Measurements from ENCODE around the gene PLCXD1.
"Not testable (repeated sequence)": the region's sequence is repeated elsewhere in the genome, so short reads cannot be mapped to it uniquely, and the experiment has no call there.

The PLCXD1 gene

GRCh38 chrX:318068-318738 is 37.0 kb downstream of the PLCXD1 start:
- peak; percentile 96 to 99 for DNase-seq

GRCh38 chrX:318739-319578 is 37.8 kb downstream of the PLCXD1 start, which contains the start of gene GTPBP6:
Gene GTPBP6, minus strand, starts transcription at chrX:318796. Its CDS starts 9 bp downstream, at chrX:318787.
- DNase-seq: peak; percentile 95 to 99

GRCh38 chrX:319579-320125 is 38.5 kb downstream of the PLCXD1 start:
- DNase-seq: no peak

GRCh38 chrX:320126-320783 is 39.1 kb downstream of the PLCXD1 start:
- DNase-seq: peak in 1 of 2 donors; percentile 28

- DNase-seq: peak in 1 of 2 donors; percentile 46
Observed at GRCh38 chrX:323721-324628, 42.8 kb downstream of the PLCXD1 start.

GRCh38 chrX:324664-325063 is 43.5 kb downstream of the PLCXD1 start:
- DNase-seq: not testable (repeated sequence)

GRCh38 chrX:327660-328126 is 46.5 kb downstream of the PLCXD1 start:
- no peak for DNase-seq

- DNase-seq: no peak
Observed at GRCh38 chrX:329291-329910, 48.2 kb downstream of the PLCXD1 start.

GRCh38 chrX:330141-330725 is 49.1 kb downstream of the PLCXD1 start:
- DNase-seq: not testable (repeated sequence)

- DNase-seq: no peak
Observed at GRCh38 chrX:330726-331150, 49.6 kb downstream of the PLCXD1 start.

- DNase-seq: no peak
Observed at GRCh38 chrX:331151-331824, 50.1 kb downstream of the PLCXD1 start.

GRCh38 chrX:331825-332495 is 50.8 kb downstream of the PLCXD1 start:
- no peak for DNase-seq

GRCh38 chrX:332496-332860 is 51.3 kb downstream of the PLCXD1 start:
- DNase-seq: no peak

GRCh38 chrX:332916-333610 is 51.9 kb downstream of the PLCXD1 start:
- no peak for DNase-seq

GRCh38 chrX:333611-334311 is 52.6 kb downstream of the PLCXD1 start:
- DNase-seq: no peak

GRCh38 chrX:334331-334891 is 53.2 kb downstream of the PLCXD1 start:
- no peak for DNase-seq

- DNase-seq: no peak
Observed at GRCh38 chrX:334971-335757, 54.0 kb downstream of the PLCXD1 start.

Measured in stimulated activated CD4-positive, alpha-beta T cell treated with anti-CD3 and anti-CD28 coated beads, Interleukin-2, amount 100 ng/mL, for 24 hours (primary cell).